Vein endothelial cell (primary cell): Measurements from ENCODE around the gene TFB2M. TPM values are rescaled to one million over a fixed set of nuclear protein-coding genes. Genes with fewer than 3 reads are reported as not detected.

Source experiments
- small RNA-seq: library from RNA; depleted of rRNA; stranded (forward); fragments of <200 nt; gene quantifications from one replicate; pipeline ENCODE3, GENCODE V24; 2012
- total RNA-seq: library from RNA; depleted of rRNA; stranded (reverse); fragments of >200 nt; gene quantifications from 2 replicates; pipeline ENCODE4 v1.2.3, GENCODE V29; 2012

TFB2M gene
- 18.0 and 23.4 TPM in 2 replicates for total RNA-seq

GRCh38 chr1:246566128-246566812, at the start of gene TFB2M, which contains the start of gene CNST:
TFB2M (minus strand) TSS chr1:246566261; CDS start chr1:246566138, 123 bp downstream.
CNST (plus strand) TSS chr1:246566456; CDS start chr1:246591563, 25,107 bp downstream.

GRCh38 chr1:246506674-246507481, 59.2 kb downstream of the TFB2M start, which contains the start of gene SMYD3:
SMYD3 (minus strand) TSS chr1:246507279.

Small RNA genes within 50 kb of the gene (small RNA-seq; reads per million reads assigned to genes)
- not detected for gene AL356583.2

Other genes starting within 250 kb of the TFB2M start
- 16.5 and 17.6 TPM in 2 replicates for gene SMYD3, start 59.0 kb downstream of the TFB2M start, total RNA-seq
- gene CNST, start 195 bp upstream of the TFB2M start, total RNA-seq = 15.0 and 16.7 TPM in 2 replicates
- 39.5 and 47.4 TPM in 2 replicates for gene SCCPDH, start 158.1 kb upstream of the TFB2M start, total RNA-seq